Heart right ventricle (tissue), 16 donors: ENCODE data around the gene KLF18. TPM values are rescaled to one million over a fixed set of nuclear protein-coding genes. Genes with fewer than 3 reads are reported as not detected.
"Not testable (repeated sequence)": the region's sequence is repeated elsewhere in the genome, so short reads cannot be mapped to it uniquely, and the experiment has no call there.

Experiments used
- ATAC-seq, 8 donors: fragments of 200-7000 bp; cut with Tn5 transposase; one replicate each; pipeline ENCODE4 v1.9.1; 2020; ENCODE audit warnings: mild to moderate bottlenecking in 8 of 8, moderate library complexity in 8 of 8, moderate number of reproducible peaks in 1 of 8
- DNase-seq, 2 donors: peaks; one replicate each; pipeline ENCODE4 v3.0.0-alpha.2; 2020
- H3K27ac ChIP-seq, 10 donors: fragments of 200-600 bp; sonication (generic) in 2 of 10; one replicate each; pipeline versions ENCODE4 v1.5.0 to v1.8.0; 2020 to 2022; ENCODE audit warnings: mild to moderate bottlenecking in 3 of 10
- H3K27me3 ChIP-seq, 7 donors: fragments of 200-600 bp; one replicate each; pipeline ENCODE4 v1.8.0; 2021 to 2022; ENCODE audit warnings: mild to moderate bottlenecking in 2 of 7
- H3K36me3 ChIP-seq, 9 donors: fragments of 200-600 bp; sonication (generic) in 1 of 9; one replicate each; pipeline versions ENCODE4 v1.5.0 to v1.8.0; 2020 to 2022; ENCODE audit warnings: mild to moderate bottlenecking in 2 of 9
- H3K4me1 ChIP-seq, 9 donors: fragments of 200-600 bp; sonication (generic) in 1 of 9; one replicate each; pipeline versions ENCODE4 v1.5.0 to v1.8.0; 2020 to 2022; ENCODE audit warnings: mild to moderate bottlenecking in 4 of 9
- H3K4me3 ChIP-seq, 10 donors: fragments of 200-600 bp; sonication (generic) in 2 of 10; one replicate each; pipeline versions ENCODE4 v1.5.0 to v1.8.0; 2020 to 2022; ENCODE audit warnings: mild to moderate bottlenecking in 7 of 10, moderate library complexity in 2 of 10
- H3K9me3 ChIP-seq, 11 donors: fragments of 200-600 bp in 10 of 11; sonication (generic) in 2 of 11; one replicate each; pipeline versions ENCODE4 v1.5.0 to v1.8.0; 2013 to 2022; ENCODE audit warnings: mild to moderate bottlenecking in 2 of 11, control low read depth in 1 of 11, moderate library complexity in 1 of 11
- CTCF ChIP-seq, 9 donors: fragments of 200-600 bp; sonication (generic) in 2 of 9; IDR thresholded peaks; one replicate each; pipeline versions ENCODE4 v1.5.0 to v1.8.0; 2021 to 2022; ENCODE audit warnings: antibody characterized with exemption in 9 of 9, mild to moderate bottlenecking in 5 of 9, moderate library complexity in 1 of 9
- WGBS, 2 donors: extraction: QIAGEN DNeasy Blood & Tissue Kit; methylation state at CpG; one replicate each; pipeline ENCODE4 v1.1.7; 2013; ENCODE audit warnings: inconsistent platforms in 1 of 2; 5-methylcytosine and 5-hydroxymethylcytosine counted together
- intact Hi-C, 10 donors: fragments of 100-400 bp; cut with DNase I; formaldehyde crosslinking; loops; one replicate each; pipeline versions ENCODE4 v1.11.1 to v1.14.2; 2022
- polyA plus RNA-seq, 2 donors: library from polyadenylated mRNA; stranded (reverse); fragments of 200-250 nt; gene quantifications; one replicate each; pipeline ENCODE4 v1.2.3, GENCODE V29; 2013
- total RNA-seq, 10 donors: library from RNA; stranded (reverse); fragmentation: NEBNext Ultra II Directional in 3 of 10; extraction: Animal tissue kit (Norgen Biotek cat#: 25700) in 3 of 10; gene quantifications; one replicate each; pipeline versions ENCODE4 v1.2.1 to v1.2.4, GENCODE V29; 2021 to 2023
- donor health status: Arrhythmogenic right ventricular cardiomyopathy.
- donor health status: ischemic (EF 13 %, LVEDD 7.1; RV severe dilation, severe dysfunction).
- donor health status: healthy with polysubstance abuse.
- donor health status: DM: no; HTN: yes; CAD: no.
- donor health status: DM: no; HTN: no; CAD: no.
- donor health status: ischemic (EF 25% LVEDD 6.9; RV normal size, moderate dysfunction).
- donor health status: ischemic (EF 25% LVEDD 5.7; RV mildly dilated, moderate dysfunction).
- donor health status: healthy.
- donor health status: DM: yes; HTN: yes; CAD: no.
- donor health status: Ischemic cardiomyopathy.
- donor health status: ischemic (EF 35%, LVEDD 5.7; RV mildly dilated, moderate dysfunction).
- donor health status: nonischemic (EF 11% LVEDD 7.7; RV severe dilation, severe dysfunction).
- donor health status: DM: yes; HTN: yes; CAD: no.
- donor health status: PGD.
- donor health status: ischemic (EF 29% LVEDD 5.4; RV normal size, mild dysfunction).
- donor health status: nonischemic (EF 23%, LVEDD 6.1; RV moderate dilation, normal function).

The KLF18 gene
- total and polyA plus RNA-seq, 12 donors: not detected

DNA sequence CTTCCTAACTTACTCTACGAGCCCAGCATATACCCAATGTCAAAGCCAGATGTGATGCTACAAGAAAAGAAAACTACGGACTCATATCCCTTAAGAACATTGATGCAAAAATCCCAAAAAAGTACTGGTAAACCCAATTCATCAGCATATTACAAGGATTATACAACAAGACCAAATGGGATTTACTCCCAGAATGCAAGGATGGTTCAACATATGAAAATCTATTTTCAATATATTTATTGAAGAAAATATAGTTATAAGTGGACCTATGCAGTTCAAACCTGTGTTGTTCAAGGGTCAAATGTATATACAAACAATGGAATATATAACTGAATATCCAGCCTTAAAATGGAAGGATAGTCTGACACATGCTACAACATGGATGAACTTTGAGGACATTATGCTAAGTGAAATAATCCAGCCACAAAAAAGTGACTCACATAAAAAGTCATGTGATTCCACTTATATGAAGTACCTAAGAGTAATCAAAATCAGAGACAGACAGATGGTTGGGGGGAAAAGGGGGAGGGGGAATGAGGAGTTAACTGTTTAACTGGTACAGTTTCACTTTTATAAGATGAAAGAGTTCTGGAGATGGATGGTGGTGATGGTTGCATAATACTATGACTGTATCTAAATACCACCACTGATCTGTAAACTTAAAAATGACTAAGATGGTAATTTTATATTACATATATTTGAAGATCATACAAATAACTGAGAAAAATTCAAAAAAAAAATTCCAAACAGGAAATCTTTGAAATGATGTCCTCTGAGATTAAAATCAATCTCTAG is 3.7 kb upstream of the KLF18 start:
- ATAC-seq: no peak
- peaks cover 0 to 39% (median 20%) of the 10 kb centered on the region in 11 donors for H3K9me3 ChIP-seq
- no peak overlapping the region for H3K27ac ChIP-seq
- no peaks in the 10 kb centered on the region for H3K36me3 ChIP-seq
- 90 to 94% methylated on average over 2 of the region's 2 CpGs for WGBS, 2 donors
- H3K4me3 ChIP-seq: no peak overlapping the region
- TF ChIP-seq CTCF (IDR thresholded peaks at IDR 0.05): no peak
- no peak for DNase-seq
- intact Hi-C loops: no loop called here
- H3K27me3 ChIP-seq: peaks cover 0 to 13% (median 7%) of the 10 kb centered on the region in 7 donors
- H3K4me1 ChIP-seq: no peaks in the 10 kb centered on the region

GRCh38 chr1:44139565-44139964 is 1.9 kb downstream of the KLF18 start:
- DNase-seq, H3K36me3 ChIP-seq, intact Hi-C loops, ATAC-seq, H3K4me1 ChIP-seq, H3K27ac ChIP-seq, H3K4me3 ChIP-seq, H3K27me3 ChIP-seq: not testable (repeated sequence)
- peaks cover 0 to 14% (median 4%) of the 10 kb centered on the region in 11 donors for H3K9me3 ChIP-seq
- 87 to 90% methylated on average over 7 to 8 of the region's 8 CpGs for WGBS, 2 donors

DNA sequence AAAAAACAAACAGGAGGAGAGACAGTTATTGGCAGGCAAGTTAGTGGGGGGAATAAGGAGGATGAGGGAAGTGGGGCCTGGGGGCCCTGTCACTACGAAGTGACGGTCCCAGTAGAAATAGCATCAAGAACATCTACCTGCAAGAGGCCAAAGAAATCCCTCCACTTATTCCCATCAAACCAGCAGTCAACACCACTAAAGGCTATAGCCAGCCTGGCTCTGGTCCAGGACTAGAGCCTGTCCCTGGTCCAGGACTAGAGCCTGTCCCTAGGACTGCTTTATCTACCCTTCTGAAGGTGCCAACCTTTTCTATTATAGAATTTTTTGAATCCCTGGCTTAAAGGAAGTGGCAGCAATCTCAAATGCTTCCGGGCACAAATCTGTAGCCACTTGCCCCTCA is 3.2 kb downstream of the KLF18 start:
- Histone ChIP-seq H3K9me3 (peaks cover 0 to 1% (median 0%) of the 10 kb centered on the region in 11 donors), H3K27me3 (peaks cover 0 to 5% (median 4%) of the 10 kb centered on the region in 7 donors), H3K4me3 (no peak overlapping the region), H3K4me1 (no peaks in the 10 kb centered on the region), H3K36me3 (no peaks in the 10 kb centered on the region), H3K27ac (no peak overlapping the region)
- 52 to 57% methylated on average over 3 of the region's 3 CpGs for WGBS, 2 donors
- no peak for DNase-seq
- no peak for ATAC-seq
- no peak for TF ChIP-seq CTCF (IDR thresholded peaks at IDR 0.05)
- intact Hi-C loops: no loop called here

DNA sequence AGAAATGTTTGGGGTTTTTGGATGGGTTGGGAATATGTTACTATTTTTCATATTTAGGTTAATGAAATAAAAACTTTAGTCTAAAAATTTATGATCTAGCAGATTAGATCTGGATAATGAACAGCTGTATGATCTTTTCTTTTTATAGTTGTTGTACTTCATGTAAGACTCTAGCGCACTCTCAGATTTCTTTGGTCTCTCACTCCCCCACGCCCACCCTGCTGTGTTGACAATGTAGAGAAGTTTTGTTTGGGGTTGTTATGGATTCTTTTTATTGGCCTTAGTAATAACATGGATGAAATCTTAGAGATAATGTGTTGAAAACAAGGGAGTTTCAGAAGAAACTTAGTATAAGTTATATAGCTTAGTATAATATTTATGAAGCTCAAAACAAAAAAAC is 5.5 kb downstream of the KLF18 start:
- Histone ChIP-seq H3K27me3 (peaks cover 0 to 5% (median 4%) of the 10 kb centered on the region in 7 donors), H3K9me3 (no peaks in the 10 kb centered on the region), H3K36me3 (no peaks in the 10 kb centered on the region), H3K4me3 (no peak overlapping the region), H3K27ac (no peak overlapping the region), H3K4me1 (no peaks in the 10 kb centered on the region)
- ATAC-seq (no peak), DNase-seq (no peak)
- intact Hi-C loops: no loop called here
- WGBS, 2 donors: 72 to 82% methylated on average over 2 of the region's 2 CpGs
- no peak for TF ChIP-seq CTCF (IDR thresholded peaks at IDR 0.05)
